ENCODE data around the gene NDUFAF5. TPM values are rescaled to one million over a fixed set of nuclear protein-coding genes. Genes with fewer than 3 reads are reported as not detected.
"Not testable (repeated sequence)": the region's sequence is repeated elsewhere in the genome, so short reads cannot be mapped to it uniquely, and the experiment has no call there.

Gene NDUFAF5
- total RNA-seq, 6 donors from 2014 or later, result 12.0 to 53.4 (median 17.7) TPM

- Histone ChIP-seq H3K27ac (no peak overlapping the region), H3K9me3 (no peaks in the 10 kb centered on the region), H3K27me3 (no peaks in the 10 kb centered on the region), H3K4me3 (no peak overlapping the region), H3K4me1 (no peaks in the 10 kb centered on the region), H3K36me3 (peaks cover 0 to 39% (median 0%) of the 10 kb centered on the region in 4 donors)
- WGBS, 2 donors, result 90 to 92% methylated on average over 2 of the region's 2 CpGs
- ATAC-seq (ENCODE audit: low FRiP score in 2 of 2), result no peak
- TF ChIP-seq POLR2A (IDR thresholded peaks at IDR 0.05) (no peak), CTCF (IDR thresholded peaks at IDR 0.05) (no peak)
- no peak for DNase-seq
Observed at GRCh38 chr20:13753436-13754036, 31.3 kb upstream of the NDUFAF5 start.

GRCh38 chr20:13755809-13756208, 29.0 kb upstream of the NDUFAF5 start:
- TF ChIP-seq CTCF (IDR thresholded peaks at IDR 0.05) (no peak), EP300 (IDR thresholded peaks at IDR 0.05) (no peak), POLR2A (IDR thresholded peaks at IDR 0.05) (no peak), POLR2AphosphoS5 (IDR thresholded peaks at IDR 0.05) (no peak)
- H3K4me3 ChIP-seq, result no peak overlapping the region
- H3K9me3 ChIP-seq, result no peaks in the 10 kb centered on the region
- H3K27me3 ChIP-seq, result no peaks in the 10 kb centered on the region
- H3K36me3 ChIP-seq, result peaks cover 0 to 50% (median 1%) of the 10 kb centered on the region in 4 donors
- 73 to 78% methylated on average over 5 of the region's 5 CpGs for WGBS, 2 donors
- H3K4me1 ChIP-seq, result no peaks in the 10 kb centered on the region
- no peak for DNase-seq
- no peak for ATAC-seq (ENCODE audit: low FRiP score in 2 of 2)
- no peak overlapping the region for H3K27ac ChIP-seq

- WGBS, 2 donors, result 100% methylated on average over 1 of the region's 1 CpG
- Histone ChIP-seq H3K4me3 (no peak overlapping the region), H3K27ac (no peak overlapping the region), H3K9me3 (no peaks in the 10 kb centered on the region), H3K36me3 (peaks cover 0 to 45% (median 1%) of the 10 kb centered on the region in 4 donors), H3K27me3 (no peaks in the 10 kb centered on the region), H3K4me1 (no peaks in the 10 kb centered on the region)
- ATAC-seq (ENCODE audit: low FRiP score in 2 of 2) (no peak), DNase-seq (no peak)
- TF ChIP-seq EP300 (IDR thresholded peaks at IDR 0.05) (no peak), CTCF (IDR thresholded peaks at IDR 0.05) (no peak), POLR2AphosphoS5 (IDR thresholded peaks at IDR 0.05) (no peak), POLR2A (IDR thresholded peaks at IDR 0.05) (no peak)
Observed at GRCh38 chr20:13756551-13756950, 28.3 kb upstream of the NDUFAF5 start.

- DNase-seq (no peak), ATAC-seq (ENCODE audit: low FRiP score in 2 of 2) (no peak)
- Histone ChIP-seq H3K4me1 (no peaks in the 10 kb centered on the region), H3K27ac (no peak overlapping the region), H3K36me3 (peaks cover 0 to 61% (median 1%) of the 10 kb centered on the region in 4 donors), H3K4me3 (no peak overlapping the region), H3K9me3 (no peaks in the 10 kb centered on the region), H3K27me3 (no peaks in the 10 kb centered on the region)
- 92 to 100% methylated on average over 1 of the region's 1 CpG for WGBS, 2 donors
- TF ChIP-seq CTCF (IDR thresholded peaks at IDR 0.05) (no peak), POLR2A (IDR thresholded peaks at IDR 0.05) (no peak), EP300 (IDR thresholded peaks at IDR 0.05) (no peak), POLR2AphosphoS5 (IDR thresholded peaks at IDR 0.05) (no peak)
Observed at GRCh38 chr20:13758884-13759283, 25.9 kb upstream of the NDUFAF5 start.

GRCh38 chr20:13760451-13760946, 24.3 kb upstream of the NDUFAF5 start:
- not testable (repeated sequence) for H3K27ac ChIP-seq; H3K9me3 ChIP-seq; H3K4me3 ChIP-seq; H3K27me3 ChIP-seq; H3K4me1 ChIP-seq; ATAC-seq (ENCODE audit: low FRiP score in 2 of 2)
- 97 to 99% methylated on average over 6 to 7 of the region's 33 CpGs for WGBS, 2 donors
- peaks cover 3 to 69% (median 9%) of the 10 kb centered on the region in 4 donors for H3K36me3 ChIP-seq
- peak in 1 of 2 donors; percentile 75 for DNase-seq

Data from upper lobe of left lung (tissue), 6 donors.